Measurements from ENCODE around the gene CLCNKA.
"Not testable (repeated sequence)": the region's sequence is repeated elsewhere in the genome, so short reads cannot be mapped to it uniquely, and the experiment has no call there.

CLCNKA gene

DNA sequence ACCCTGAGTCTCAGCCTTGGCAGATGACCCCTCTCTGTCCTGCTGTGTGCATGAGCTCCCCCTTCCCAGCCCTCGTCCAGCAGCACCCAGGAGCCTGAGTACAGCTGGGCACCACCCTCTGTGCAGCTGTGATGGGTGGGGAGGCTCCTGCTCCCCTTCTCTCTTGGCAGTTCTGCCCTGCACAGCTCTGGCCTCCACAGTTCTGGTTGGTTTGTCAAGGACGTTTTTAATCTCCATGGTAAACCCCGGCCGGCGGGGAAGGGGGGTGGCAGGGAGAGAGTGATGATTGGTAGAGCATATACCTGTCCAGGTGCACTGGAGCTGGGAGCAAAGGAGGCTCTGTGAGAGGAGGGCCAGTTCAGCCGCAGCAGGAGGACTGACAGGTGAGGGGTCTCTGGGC lies at the start of gene CLCNKA:
CLCNKA (plus strand) TSS at position 356 of the 400 bp plus-strand sequence. CDS start 584 bp downstream, outside the sequence.
- DNase-seq (ENCODE audit: low spot score) = no peak

DNA sequence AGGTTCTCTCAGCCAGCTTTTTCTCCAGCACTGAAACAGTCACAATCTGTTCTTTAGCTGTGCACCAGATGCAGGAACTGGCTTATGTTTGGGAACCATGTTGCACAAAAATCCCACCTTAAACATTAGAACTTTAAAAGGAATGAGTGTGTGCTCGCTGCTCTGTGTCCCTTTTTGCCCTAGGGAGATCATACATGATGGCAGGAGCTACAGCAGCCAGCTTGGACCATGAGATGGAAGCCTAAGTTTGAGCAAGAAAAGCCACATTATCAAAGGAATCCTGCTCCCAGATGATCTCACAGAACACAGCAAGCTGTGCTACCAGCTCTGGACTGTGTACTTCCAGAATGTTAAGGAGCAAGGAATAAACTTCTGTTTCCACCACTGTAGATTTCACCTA lies 49.4 kb upstream of the CLCNKA start:
- no peak for DNase-seq (ENCODE audit: low spot score)

GRCh38 chr1:15973772-15974171 lies 48.1 kb upstream of the CLCNKA start:
- no peak for DNase-seq (ENCODE audit: low spot score)

GRCh38 chr1:15974855-15975254 lies 47.0 kb upstream of the CLCNKA start:
- no peak for DNase-seq (ENCODE audit: low spot score)

DNA sequence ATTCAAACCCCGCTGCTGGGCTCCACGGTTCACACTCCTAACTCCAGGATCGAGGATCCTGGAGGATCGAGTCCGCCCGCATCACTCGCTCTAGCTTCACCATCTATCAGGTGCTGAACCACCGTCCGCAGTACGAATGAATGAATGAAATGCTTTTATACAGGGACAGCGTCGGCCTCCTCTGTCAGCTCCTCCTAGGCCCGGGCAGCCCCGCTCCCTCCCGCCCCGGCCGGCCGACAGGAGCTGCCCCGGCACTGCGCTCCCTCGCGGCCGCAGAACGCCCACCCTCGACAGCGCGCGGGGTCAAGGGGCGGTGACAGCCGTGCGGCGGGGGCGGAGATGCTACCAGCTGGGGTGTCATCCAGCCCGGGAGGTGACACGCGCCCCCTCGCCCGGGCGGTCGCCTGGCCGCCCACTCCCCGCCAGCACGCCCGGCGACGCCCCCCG lies 46.5 kb upstream of the CLCNKA start:
- peak; percentile 67 for DNase-seq (ENCODE audit: low spot score)

GRCh38 chr1:15975805-15976680 lies 45.8 kb upstream of the CLCNKA start, which contains the start of gene ZBTB17:
ZBTB17 (minus strand) TSS chr1:15976101; CDS start chr1:15948495, 27,606 bp downstream.
- peak; percentile 93 for DNase-seq (ENCODE audit: low spot score)

GRCh38 chr1:15977947-15978346 lies 43.9 kb upstream of the CLCNKA start:
- DNase-seq (ENCODE audit: low spot score) = not testable (repeated sequence)

- no peak for DNase-seq (ENCODE audit: low spot score)
Observed at GRCh38 chr1:15981679-15982078, 40.2 kb upstream of the CLCNKA start.

DNA sequence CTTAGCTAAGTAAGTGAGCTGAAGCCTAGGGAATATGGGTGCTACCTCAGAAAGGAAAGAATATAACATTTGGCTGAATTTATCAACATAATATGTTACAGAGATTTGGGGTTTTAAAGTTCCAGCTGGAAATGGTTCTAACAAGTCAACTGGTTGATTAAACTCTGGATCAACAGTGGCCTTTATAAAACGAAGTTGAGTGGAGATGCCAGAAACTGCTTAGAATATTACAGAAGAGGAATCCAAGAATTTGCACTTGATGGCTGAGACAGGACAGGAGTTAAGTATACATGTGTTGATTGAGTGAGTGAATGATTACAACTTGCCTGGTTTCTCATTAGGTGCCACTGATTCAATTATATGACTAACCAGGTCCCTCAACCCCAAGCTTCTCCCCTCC lies 38.6 kb upstream of the CLCNKA start:
- DNase-seq (ENCODE audit: low spot score) = no peak

DNA sequence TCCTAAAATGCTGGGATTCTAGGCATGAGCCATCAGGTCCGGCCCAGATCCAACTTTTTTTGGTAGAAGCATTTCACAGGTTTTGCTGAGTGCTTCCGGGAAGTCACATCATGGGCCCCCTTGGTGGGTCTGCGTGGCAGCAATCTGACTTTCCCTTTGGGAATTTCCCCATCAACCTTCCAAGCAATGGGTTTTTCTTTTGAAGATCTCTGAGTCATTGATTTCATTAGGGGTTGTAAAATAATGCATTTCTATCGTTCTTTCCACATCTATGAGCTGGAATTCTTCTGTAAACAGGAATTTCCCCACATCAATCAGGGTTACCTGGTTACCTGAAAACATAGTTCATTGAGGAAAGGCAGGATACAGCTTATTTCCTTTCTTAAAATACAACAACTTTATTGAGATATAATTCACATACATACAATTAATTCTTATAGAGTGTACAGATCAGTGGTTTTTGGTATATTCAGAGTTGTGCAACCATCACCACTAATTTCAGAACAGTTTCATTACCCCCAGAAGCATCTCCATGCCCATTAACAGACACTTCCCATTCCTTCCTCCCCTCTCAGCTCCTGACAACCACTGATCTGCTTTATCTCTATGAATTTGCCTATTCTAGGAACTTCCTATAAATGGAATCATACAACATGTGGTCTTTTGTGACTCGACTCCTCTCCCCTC lies 36.1 kb upstream of the CLCNKA start:
- no peak for DNase-seq (ENCODE audit: low spot score)

GRCh38 chr1:15988856-15989736 lies 32.7 kb upstream of the CLCNKA start:
- no peak for DNase-seq (ENCODE audit: low spot score)

- DNase-seq (ENCODE audit: low spot score) = no peak
Observed at GRCh38 chr1:15989776-15990175, 32.1 kb upstream of the CLCNKA start.

DNA sequence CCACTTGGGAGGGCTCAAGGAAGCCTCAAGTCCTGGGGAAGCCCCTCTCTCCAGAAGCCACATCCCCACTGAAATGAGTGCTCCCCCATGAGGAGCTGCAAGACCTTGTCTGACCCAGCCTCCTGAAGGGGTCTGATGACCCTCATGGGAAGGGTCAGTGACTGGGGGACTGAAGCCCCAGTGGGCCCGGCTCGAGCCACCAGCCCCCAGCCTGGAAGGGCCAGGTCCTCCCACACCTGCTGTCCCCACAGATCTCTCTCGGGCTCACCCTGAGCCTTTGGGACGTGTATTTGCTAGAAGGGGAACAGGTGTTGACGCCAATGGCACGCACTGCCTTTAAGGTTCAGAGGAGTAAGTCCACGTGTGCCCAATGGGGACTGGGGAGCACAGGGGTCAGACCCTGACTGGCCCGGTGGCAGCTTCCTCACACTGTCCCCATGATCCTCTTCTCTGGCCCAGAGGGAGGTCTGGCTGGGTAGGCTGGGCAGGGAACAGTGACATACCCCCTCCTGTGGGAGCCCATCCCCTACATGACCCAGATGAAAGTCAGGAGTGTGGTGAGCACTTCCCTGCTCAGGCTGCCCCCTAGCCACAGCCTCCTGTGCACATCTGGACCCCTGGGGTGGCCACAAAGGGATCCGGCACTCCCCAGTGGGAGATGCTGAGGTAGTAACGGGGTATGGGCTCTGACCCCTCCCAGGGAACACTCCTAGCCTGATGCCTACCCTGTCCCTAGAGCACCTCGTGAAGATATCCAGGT lies 30.2 kb upstream of the CLCNKA start:
- no peak for DNase-seq (ENCODE audit: low spot score)

- DNase-seq (ENCODE audit: low spot score) = no peak
Observed at GRCh38 chr1:15992187-15992553, 29.7 kb upstream of the CLCNKA start.

DNA sequence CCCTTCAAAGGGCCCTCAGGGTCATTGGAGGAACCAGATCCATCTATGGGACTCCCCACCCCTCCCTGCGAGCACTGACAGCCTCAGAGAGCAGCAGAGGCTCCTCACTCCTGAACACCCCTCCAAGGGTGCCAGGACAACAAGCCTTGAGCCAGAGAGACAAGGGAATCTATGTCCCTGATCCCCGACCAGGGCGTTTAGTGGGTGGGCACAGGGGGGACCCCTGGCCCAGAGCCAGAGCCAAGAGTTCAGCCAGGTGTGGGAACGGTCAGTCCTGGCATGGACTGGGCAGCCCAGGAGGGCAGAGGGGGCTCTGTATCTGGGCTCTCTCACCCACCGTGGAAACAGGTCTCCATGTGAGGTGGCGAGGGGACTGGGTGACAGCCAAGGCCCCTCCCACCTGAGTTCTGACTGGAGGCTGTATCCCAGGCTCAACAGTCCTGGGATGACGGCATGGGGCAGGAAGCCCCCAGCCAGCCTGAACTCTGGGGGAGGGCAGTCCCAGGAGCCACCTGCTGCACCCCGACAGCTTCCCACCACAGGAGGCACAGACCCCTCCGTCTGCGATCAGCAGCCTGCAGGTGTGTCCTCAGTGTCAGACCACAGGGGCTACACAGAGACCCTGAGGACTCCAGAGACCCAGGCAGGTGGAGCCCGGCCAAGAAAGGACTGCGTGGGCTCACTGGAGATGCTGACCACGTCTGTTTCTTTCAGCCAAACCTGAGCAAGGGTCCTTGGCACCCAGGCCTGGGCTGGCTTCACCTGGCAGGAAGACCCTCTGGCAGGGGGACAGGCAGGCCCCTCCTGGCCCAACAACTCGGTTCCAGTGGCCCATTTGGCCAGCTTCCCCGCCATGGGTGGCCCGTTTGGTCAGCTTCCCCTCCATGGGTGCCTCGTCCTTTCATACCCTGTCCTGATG lies 29.0 kb upstream of the CLCNKA start:
- DNase-seq (ENCODE audit: low spot score) = no peak

DNA sequence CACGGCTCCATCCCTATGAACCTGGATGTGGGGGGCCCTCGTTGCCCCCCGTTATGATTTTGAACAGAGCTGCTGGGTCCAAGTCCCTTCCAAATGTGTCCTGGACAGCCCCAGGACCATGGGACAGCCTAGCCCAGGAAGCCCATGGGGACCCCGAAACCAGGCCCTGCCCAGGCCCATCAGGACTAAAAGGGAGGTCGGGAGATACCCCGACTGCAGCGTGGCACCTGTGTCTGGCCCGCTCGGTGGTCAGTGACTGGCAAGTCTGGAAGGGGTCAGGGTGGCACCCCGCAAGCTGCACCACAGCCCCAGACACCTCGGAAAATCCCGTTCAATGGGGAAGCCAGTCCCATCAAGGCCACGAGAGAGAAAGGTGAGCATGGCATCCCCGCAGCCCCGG lies 28.2 kb upstream of the CLCNKA start:
- no peak for DNase-seq (ENCODE audit: low spot score)

- no peak for DNase-seq (ENCODE audit: low spot score)
Observed at GRCh38 chr1:15994081-15994480, 27.8 kb upstream of the CLCNKA start.

DNA sequence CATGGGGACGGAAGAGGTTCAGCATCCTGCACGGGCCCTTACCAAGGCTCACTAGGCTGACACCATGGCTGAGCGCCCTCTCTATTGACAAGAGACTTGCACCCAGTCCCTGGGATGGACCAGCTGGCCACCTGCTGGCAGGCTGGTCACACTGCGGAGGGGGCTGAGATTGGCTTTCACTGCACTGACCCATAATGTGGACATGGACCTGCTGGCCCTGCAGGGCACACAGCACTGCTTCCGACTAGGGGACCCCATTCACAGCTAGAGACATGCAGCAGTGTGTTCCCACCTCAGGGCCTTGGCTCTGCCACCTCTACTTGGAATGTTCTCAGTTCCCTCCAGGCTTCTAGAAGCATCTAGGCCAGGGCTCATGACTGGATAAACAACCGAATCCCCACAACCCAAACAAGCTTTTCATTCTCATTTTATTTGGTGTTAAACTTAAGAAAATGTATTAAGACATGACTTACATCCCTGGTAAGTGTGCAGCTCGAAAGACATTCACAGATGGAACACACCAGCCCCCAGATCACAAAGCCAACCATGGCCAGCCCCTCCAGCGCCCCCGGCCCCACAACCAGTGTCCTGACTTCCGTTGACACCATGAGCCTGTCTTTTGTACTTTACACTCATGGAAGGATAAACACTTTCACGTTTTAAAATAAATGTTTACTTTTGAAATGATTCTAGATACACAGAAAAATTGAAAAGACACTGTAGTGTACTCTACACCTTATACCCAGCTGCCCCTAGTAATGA lies 27.1 kb upstream of the CLCNKA start:
- DNase-seq (ENCODE audit: low spot score) = peak; percentile 69

DNA sequence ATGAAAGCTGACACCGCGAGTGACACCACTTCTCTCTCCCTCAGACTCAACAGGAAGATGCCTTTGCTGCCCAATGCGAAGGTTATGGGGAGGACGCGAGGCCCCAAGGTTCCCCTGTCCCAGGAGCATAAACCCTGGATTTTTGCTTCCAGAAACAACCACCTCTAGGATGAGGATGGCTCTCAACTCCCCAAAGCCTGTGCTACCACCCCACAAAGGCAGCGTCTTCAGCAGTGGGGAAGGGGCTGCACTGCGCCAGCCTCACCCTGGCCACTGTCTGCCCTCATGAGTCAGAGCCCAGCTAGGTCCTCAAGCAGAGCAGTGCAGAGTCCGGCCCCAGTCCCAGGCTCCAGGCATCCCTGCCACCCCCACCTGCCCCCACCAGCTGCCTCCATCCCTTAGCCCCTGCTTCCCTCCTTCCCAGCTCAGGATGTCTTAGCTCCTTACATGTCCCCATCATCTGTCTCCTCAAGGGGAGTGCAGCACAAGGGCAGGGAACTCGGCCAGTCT lies 24.7 kb upstream of the CLCNKA start:
- no peak for DNase-seq (ENCODE audit: low spot score)
